Epidermal melanocyte (primary cell): ENCODE results near the gene OMD.
A peak's percentile ranks its signal among the peaks of the same experiment; 100 is the strongest.

Source experiments
- DNase-seq: peaks from one replicate; pipeline ENCODE4 v3.0.0; 2011; ENCODE audit warnings: low spot score; ENCODE audit not compliant: insufficient read length

Gene OMD, protein sequence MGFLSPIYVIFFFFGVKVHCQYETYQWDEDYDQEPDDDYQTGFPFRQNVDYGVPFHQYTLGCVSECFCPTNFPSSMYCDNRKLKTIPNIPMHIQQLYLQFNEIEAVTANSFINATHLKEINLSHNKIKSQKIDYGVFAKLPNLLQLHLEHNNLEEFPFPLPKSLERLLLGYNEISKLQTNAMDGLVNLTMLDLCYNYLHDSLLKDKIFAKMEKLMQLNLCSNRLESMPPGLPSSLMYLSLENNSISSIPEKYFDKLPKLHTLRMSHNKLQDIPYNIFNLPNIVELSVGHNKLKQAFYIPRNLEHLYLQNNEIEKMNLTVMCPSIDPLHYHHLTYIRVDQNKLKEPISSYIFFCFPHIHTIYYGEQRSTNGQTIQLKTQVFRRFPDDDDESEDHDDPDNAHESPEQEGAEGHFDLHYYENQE

DNA sequence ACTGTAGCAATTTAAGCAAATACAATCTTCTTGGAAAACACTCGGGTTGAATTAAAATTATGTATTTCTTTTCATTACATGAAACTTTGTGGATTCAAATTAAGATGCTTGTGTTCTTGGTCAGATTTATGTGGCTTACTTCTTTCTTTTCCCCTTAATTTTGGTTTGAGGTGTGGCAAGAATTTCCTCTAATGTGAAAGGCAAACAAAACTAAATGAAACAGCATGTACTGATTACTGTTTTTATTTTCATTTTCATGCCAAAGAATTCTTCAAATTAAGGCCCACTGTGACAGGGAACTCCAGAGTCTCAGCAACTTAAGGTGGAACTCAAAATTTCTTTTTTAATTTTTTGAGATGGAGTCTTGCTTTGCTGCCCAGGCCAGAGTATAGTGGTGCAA is at the start of gene OMD:
Gene OMD, minus strand, starts transcription at position 132 of the 400 bp plus-strand sequence. CDS start 6,913 bp downstream, outside the sequence.
- no peak for DNase-seq

DNA sequence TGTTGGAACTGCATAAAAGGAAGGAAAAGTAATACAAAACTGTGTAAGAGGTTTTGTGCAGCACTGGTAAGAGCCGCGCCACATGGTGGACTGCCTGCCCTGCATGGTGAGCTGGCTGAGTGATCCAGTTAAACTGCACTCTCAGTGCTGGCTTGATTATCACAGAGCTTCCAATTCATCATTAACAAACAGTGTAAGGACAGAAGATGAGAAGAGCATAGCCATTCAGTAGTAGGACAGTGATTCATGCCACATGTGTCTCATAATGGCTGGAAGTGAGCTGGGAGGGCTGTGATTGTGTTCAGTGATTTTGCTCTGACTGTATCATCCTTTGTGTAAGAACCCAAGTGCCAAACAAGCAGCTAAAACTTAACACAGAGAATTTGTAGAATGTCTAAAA is 43.9 kb upstream of the OMD start:
- DNase-seq, result no peak

DNA sequence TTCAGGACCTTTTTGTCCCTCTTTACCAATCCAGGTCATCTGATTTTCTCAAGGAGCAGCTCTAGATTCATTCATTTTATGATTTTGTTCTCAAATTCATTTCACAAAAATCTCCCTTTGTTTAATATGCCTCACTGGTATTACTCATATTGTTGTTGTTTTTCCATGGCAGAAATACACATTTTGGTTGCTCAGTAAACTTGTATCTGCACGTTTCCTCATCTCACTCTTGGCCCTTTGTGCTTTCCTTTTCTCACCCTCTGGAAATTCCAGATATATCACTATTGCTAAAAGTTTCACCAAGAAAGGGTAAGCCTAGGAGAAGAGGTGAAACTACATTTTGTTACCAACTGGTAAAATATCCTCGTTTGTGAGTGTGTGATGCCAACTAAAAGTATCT is 43.2 kb upstream of the OMD start:
- no peak for DNase-seq

DNA sequence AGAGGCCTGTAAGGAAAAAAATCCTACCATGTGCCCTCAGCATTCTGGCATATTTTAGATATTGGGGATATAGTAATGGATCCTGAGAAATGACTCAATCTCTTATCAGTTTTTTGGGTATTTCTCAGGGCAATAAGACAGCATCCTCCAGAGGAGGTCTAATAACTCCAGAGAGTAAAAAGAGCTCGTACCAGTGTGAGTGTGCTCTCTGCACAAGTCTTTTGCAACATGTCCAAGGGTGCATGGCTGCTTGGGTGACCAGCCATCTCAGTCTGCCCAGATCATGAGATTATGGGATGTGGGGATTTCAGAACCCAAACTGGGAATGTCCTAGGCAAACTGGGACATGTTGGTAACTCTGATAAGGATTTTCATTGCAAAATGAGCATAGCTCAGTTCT is 42.8 kb upstream of the OMD start:
- no peak for DNase-seq

DNA sequence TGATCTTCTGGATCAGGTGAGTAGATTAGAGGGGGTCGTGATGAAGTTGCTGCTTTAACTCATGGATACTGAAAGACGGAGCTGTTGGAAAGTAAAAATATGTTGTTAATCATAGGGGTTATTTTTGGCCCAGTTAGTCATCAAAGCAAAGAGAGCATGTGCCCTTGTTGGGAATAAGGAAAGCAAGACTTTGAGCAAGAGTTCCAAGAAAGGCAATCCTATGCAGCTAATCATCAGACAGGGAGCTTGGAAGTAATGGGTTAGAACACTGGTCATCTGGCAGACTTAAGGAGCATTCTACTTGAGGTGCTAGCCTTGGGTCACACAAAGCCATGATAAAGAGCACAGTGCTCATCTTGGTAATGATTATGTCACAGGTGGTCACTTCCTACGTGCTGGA is 39.7 kb upstream of the OMD start:
- peak; percentile 36 for DNase-seq

DNA sequence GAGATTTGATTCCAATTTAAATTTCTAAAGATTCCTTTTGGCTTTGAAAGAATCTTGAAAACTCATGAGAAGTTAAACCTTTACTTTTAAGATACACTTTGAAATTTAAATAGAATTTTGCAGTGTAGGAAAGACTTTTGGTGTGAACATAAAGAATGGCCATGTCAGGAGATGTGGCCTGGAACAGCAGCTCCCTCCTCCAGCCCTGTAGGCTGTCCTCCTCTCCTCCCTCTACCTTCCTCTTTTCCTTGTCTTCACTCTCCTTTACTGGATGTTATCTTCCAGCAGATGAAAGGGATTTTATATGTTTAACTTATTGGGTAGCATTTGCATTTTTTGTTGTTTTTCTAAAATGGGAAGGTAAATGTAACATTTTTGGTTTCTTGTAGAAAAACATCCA is 39.1 kb upstream of the OMD start:
- no peak for DNase-seq

DNA sequence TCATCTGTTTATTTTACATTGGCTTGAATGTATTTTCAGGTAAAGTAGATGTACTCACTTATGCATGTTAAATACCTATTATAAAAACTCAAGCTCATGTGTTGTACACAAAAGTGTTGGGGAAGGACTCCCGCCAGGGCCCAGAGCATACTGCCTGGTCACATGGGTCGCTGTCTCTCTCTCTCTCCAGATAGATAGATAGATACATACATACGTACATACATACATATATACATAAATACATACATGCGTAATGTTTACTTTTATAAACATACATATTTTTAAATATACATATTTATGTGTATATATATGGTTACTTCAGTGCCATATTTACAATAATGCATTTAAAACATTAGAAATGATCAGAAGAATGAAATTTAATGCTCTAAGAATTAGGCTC is 33.3 kb upstream of the OMD start:
- DNase-seq, result no peak

DNA sequence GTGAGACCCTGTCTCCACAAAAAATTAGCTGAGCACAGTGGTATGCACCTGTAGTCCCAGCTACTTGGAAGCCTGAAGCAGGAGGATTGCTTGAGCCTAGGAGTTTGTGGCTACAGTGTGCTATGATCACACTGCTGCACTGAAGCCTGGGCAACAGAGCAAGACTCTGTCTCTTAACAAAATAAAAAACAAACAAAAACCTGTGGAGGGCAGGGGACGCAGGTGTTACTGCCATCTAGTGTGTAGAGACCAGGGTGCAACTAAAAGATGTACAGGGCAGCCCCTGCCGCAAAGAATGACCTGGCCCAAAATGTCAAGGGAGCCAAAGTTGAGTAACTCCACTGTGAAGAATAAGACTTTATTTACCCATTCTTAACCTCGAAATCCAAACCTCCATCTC is 30.9 kb upstream of the OMD start:
- DNase-seq, result no peak

DNA sequence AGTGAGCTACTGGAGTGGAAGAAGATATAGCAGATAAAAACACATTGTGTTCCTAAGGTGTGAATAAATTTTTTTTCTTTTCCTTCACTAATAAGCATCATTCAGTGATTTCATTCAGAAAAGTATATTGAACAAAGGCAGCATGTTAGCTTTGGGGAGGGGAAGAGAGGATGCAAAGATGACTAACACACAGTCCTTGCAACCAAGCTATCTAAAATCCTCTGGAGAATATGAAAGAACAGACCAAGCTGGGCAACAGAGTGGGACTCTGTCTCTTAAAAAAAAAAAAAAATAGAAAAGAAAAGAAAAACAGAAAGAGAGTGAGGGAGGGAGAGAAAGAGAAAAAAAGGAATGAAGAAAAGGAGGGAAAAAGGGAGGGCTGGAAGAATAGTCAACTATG is 22.3 kb upstream of the OMD start:
- no peak for DNase-seq

DNA sequence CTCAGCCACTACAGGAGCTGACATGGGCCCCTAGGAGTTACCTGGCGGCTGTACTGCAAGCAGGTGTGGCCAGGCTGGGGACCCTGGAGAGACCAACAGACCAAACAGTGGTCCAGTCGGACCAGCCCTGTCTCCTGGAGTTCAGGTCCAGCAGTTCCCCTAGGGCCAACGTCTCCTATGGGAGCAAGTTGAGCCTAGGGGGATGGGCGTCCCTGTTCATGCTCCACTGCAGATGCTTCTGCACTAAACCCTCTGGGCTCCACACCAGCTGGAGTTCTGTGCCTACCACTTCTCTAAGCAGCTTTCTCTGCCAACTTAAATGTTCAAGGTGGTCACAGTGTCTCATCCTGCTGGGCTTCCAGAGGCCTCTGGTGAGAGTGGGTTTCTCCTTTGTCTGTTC is 20.6 kb upstream of the OMD start:
- no peak for DNase-seq

DNA sequence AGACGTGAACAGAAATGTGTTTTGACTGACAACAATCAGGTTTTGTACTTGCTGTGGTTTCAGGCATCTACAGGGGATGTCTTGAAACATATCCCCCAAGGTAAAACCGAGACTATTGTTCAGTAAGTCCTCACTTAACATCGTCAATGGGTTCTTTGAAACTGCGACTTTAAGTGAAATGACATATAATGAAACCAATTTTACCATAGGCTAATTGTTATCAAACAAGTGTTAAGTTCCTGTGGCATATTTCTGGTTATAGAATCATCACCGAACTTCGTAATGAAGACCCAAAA is 16.4 kb upstream of the OMD start:
- DNase-seq, result no peak

DNA sequence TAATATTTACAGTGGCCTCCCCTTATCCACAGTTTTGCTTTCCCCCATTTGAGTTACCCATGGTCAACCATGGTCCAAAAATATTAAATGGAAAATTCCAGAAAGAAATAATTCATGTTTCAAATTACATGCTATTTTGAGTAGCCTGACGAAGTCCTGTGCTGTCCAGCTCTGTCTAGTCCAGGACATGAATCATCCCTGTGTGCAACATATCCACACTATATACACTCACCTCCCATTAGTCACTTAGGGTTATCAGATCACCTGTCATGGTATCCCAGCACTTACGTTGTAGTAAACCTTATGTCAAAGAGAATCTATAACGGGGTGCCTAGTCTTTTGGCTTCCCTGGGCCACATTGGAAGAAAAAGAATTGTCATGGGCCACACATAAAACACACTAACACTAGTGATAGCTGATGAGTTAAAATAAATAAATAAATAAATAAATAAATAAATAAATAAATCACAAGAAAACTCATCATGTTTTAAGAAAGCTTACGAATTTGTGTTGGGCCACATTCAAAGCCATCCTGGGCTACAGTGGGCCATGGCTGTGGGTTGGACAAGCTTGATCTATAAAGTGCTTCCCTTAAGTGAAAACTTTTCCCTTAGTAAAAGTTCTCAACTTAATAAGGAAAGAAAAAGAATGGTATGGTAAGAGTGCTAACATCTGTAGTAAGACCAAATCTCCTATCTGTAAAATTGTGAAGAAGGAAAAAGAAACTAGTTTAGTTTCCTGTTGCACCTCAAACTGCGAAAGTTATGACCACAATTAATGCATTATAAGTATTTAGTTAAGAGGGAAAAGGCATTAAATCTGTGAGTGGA is 15.9 kb upstream of the OMD start:
- DNase-seq, result no peak

DNA sequence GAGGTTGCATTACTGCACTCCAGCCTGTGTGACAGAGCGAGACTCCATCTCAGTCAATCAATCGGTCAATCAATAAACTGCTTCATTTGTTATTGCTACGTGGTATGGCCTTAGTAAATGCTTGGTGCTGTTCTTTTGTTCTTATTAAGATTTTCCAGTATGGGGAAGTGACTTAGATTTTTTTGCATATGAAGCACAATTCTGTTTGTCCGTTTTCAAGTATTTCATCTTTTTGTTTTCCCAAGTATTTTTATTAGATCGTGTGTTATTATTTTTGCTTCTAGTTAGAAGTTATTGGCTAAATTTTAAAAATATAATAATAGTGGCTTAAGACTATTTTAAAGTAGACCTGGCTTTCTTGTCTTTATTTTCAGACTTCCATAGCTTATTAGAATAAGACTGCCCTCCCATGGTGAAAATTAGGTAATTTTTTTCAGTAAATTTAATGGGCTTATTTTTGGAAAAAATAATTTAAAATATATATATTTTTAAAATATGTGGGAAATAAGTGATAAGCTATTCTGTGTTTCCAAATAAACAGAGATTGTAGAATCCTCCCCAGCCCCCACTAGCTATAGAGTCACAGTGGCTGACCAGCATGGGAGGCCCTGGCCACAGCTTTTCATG is 14.7 kb upstream of the OMD start:
- DNase-seq, result peak; percentile 26

DNA sequence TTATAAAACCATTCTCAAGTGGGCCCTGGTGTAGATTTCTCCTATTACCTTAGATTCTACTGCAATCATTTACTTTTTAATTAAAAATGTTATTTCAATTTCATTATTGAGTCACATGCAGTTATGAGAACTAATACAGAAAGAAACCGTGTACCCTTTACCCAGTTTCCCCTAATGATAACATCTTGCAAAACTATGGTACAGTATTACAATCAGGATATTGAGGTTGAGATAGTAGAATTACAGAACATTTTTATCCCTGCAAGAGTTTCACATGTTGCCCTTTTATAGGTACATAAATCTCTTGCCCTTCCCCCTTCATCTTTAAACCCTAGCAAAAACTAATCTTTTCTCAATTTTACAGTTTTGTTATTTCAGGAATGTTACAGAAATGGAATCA is 11.0 kb upstream of the OMD start:
- DNase-seq, result no peak

DNA sequence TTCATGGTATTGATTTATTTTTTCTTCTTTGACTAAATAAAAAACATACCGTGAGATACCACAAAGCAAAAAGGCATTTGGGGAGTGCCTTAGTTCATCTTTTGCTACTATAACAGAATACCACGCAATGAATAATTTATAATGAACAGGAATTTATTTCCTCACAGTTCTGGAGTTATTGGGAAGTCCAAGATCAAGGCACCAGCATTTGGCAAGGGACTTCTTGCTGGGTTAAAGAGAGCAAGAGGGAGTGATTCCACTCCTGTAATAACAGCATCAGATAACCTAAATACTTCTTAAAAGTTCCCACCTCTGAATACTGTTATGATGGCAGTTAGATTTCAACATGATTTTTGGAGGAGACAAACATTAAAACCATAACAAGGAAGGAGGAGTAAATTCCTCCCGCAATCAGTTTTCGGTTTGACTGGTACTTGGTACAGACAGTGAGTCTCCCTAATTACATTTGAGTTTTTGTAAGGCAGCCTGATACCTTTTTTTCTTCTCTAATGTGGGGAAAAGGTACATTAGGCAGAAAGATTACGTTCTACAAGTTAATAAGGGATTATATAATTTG is 8.8 kb upstream of the OMD start:
- no peak for DNase-seq

DNA sequence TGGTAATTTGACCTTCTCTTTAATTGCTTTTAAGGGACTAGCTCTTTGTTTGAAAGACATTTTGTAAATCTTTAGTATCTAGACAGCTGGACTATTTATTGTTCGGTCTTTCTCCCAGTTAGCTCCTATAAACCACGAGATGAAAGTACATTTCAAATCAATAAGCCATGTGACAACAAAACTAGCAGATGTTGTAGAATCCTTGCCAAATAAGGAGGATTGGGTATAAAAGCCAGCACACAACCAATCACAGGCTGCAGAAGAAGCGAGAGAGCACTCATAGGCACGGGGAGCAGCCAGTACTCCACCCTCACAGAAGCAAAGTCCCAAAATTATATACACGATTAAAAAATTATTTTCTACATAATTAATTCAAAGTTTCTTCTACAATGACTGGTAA is 8.1 kb upstream of the OMD start:
- DNase-seq, result no peak

DNA sequence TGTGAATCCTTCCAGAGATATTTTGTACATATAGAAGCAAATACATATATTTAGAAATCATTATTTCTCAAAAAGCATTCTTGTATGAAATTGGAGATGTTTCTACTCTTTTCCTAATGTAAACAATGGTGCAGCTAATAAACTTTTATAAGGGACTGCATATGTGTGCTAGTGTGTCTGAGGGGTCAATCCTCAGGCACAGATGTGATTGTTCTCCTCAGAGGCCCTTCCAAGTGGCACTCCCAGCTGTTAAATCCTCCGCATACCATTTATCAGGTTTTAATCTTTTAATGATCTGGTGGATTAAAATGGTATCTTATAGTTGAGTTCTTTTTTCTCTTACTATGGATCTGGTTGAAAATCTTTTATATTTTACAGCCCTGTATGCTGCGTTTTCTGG is 5.6 kb upstream of the OMD start:
- DNase-seq, result no peak

DNA sequence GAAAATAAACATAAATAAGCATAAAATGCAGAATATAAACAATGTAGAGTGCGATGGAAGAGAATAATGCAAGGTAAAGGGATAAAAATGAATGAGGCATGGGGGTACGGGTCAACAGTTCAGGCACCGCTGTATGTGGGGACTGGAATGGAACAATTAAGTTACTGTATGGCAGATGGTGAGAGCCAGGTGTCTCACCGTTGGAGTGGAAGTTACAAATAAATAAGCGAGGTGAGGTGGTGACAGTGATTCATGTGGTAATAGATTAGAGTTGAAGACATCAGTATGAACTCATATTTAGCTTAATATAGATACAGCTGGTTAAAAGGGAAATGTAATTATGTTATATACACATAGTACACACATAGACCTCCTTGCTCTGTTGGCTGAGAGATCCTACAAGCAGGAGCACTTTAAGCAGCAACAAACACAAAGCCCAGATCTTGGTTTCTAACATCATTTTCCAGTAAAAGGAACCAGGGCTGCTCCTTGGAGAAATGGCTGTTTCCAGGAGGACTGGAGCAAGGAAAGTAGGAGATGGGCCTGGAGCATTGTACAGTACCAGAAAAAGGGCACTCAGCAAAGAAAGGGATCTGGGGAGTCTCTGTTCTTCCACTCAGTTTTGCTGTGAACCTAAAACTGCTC is 2.4 kb upstream of the OMD start:
- DNase-seq, result no peak

DNA sequence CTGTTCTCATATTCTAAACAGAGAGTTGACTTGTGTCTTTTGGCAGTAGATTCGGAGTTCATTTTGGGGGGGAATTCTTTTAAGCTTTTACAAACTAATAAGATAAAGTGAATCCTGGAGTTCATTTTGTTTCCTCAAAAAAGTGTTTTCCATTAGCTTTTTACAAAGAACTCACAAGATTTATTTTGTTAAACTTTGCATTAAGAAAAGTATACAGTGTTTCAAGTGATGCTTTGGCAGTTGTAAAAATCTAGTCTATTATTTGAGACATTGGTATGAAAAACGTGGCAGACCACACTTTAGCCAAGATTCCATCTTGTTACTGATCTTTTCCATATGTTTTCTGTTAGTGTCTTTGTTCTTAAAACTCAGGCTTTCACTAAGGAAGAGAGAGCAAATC is 1.2 kb upstream of the OMD start:
- DNase-seq, result no peak

DNA sequence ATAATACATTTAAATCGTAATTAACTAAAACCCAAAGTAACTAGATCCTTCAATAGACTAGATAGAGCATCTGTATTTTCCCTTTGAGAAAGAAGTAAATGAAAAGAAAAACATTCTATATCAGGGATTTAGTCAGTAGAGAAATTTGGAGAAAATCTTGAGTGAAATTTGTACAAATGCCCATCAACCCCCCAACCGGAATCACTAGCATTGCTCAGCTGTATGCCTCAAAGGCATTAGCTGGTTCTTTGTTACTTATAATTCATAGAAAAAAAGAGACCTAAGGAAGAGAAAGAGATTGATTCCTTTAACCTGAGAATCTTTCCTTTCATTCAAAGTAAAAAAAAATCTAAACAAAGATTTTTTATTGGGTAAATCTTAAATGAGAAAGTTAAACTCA is 659 bp downstream of the OMD start:
- DNase-seq, result no peak

DNA sequence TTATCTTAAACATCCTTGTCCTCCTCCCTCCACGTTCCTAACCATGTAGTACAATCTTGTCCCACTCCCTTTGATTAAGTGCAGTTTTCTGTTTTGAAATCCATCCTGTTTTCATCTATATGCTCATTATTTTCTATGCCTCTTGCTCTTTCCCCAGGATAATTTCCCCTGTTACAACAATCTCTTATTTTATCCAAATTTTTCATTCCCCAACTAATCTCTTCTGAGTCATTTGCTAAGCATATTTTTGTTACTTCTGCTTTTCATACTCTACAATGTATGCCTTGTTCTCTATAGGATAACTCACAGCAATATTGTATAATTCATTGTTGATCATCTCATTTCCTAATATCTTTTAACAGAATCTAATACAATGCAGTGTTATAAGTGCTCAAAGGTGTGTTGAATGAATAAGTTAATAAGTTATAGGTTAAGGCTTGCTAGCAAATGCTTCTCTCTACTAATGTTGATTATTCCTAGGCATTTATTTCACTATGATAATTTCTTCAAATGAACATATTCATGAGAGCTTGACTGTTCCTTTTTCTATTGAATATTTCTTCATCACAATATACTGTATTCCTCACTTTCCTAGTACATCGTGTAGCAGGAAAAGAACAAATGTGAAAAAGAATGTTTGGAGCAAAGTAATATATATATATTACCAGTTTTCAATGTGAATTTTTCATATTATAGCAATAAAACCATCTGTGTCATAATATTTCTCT is 1.5 kb downstream of the OMD start:
- DNase-seq, result no peak
